Measurements from ENCODE around the gene FTCDNL1. TPM values are rescaled to one million over a fixed set of nuclear protein-coding genes. Genes with fewer than 3 reads are reported as not detected.

FTCDNL1 gene
- total and polyA plus RNA-seq, 9 of the 15 experiments (the other 6 are each of a cell fraction or from before 2014, with no cell fraction given): 0.13 to 0.58 (median 0.32) TPM

DNA sequence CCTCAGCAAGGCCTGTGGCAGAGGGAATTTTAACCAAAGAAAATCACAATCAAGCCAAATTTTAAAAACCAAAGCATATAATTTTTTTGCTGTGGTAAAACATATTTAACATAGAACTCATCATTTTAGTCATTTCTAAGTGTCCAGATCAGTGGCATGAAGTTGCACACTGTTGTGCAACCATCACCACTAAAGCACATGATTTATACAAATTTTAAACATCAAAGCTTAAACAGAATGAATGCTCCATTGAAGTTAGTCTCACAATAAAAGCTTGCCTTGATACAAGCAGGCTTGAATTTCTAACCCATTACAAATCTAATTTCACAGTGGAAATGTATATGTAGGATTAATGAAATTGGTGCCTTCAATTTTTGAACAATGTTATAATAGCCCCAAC is 31.2 kb downstream of the FTCDNL1 start (continued):
- TF ChIP-seq E4F1 (CRISPR knock-in tag; IDR thresholded peaks at IDR 0.05; ENCODE audit: borderline replicate concordance) (no peak), CHCHD3 (CRISPR knock-in tag; IDR thresholded peaks at IDR 0.05) (no peak)

DNA sequence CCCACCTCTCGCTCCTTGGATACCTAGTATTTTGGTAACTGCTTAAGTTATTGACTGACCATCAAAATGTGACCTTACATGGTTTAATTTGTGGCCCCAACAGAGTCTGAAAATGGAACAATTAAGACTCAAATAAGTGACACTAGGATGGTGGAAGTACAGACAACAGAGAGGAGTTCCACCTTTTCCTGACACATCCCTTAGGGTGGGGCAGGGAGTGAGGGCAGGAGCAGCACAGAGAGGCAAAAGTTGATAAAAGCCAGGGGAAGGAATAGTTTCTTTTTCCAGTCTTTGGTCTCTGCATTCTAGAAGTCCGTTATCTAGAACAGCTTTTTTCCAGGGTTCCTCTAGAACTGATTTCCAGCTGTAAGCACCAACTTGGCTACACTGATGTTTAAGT is 32.2 kb downstream of the FTCDNL1 start:
- intact Hi-C loops (cut with micrococcal nuclease): no loop called here
- H4K20me1 ChIP-seq (replicated peaks; ENCODE audit: control insufficient read depth, insufficient read depth, low read length): no peaks in the 10 kb centered on the region
- H3K79me2 ChIP-seq (ENCODE audit: control insufficient read depth, insufficient read depth, low read length): no peaks in the 10 kb centered on the region
- H3K4me3 ChIP-seq: no peak overlapping the region
- 0% methylated on average over 1 of the region's 2 CpGs for WGBS (ENCODE audit: insufficient coverage, low coverage, missing lambda C conversion rate)
- in situ Hi-C loops (cut with MboI): no loop called here
- H3K9ac ChIP-seq (ENCODE audit: insufficient read depth in 1 of 2, low read depth in 2 of 2, low read length in 2 of 2): no peak overlapping the region
- no peak for TF ChIP-seq ZSCAN29 (IDR thresholded peaks at IDR 0.05)
- H3K27ac ChIP-seq (ENCODE audit: extremely low read depth, low read depth, low read length): no peak overlapping the region
- peaks cover 0 to 4% of the 10 kb centered on the region in 2 experiments; a peak in 1 of 5 replicates for H3K27me3 ChIP-seq (ENCODE audit: control insufficient read depth in 2 of 2, insufficient read depth in 2 of 2, low read length in 2 of 2)
- ChIA-PET CTCF (ENCODE audit: low intra/inter-chr PET ratio) (no interaction called here), POLR2A (no interaction called here)
- DNase-seq (ENCODE audit: extremely low read depth in 1 of 4, low spot score in 3 of 4) (no peak), ATAC-seq (no peak), FAIRE-seq (no peak)
- H3K4me2 ChIP-seq (ENCODE audit: insufficient read depth, low read length): no peak overlapping the region
- no peaks in the 10 kb centered on the region for H3K9me1 ChIP-seq (ENCODE audit: control insufficient read depth, insufficient read depth, low read length)
- no peaks in the 10 kb centered on the region for H3K36me3 ChIP-seq (ENCODE audit: control insufficient read depth, insufficient read depth, low read length)
- H3K4me1 ChIP-seq (replicated peaks in 1 of 2; ENCODE audit: control insufficient read depth in 2 of 2, insufficient read depth in 2 of 2, low read length in 2 of 2): no peaks in the 10 kb centered on the region
- BruUV-seq (replicated peaks): no TSS peak
- H2AFZ ChIP-seq (ENCODE audit: low read depth, low read length): no peak overlapping the region
- H3K9me3 ChIP-seq (replicated peaks; ENCODE audit: control insufficient read depth, insufficient read depth, low read depth, low read length): no peaks in the 10 kb centered on the region

Measured in K562 (cell line).